GM10248 (cell line): Measurements from ENCODE around the gene PPP2R3C.

Experiments
- CTCF ChIA-PET: fragments of 300-600 bp; sonication (Branson Sonifier 250); formaldehyde crosslinking; extraction: SDS; loops from one replicate; lab custom pipeline; 2021; ENCODE audit warnings: antibody characterized with exemption; lab: Yijun Ruan, JAX
- POLR2A ChIA-PET: fragments of 350-650 bp; sonication (Branson Sonifier 250); formaldehyde crosslinking; extraction: SDS; loops from one replicate; lab custom pipeline; 2020; ENCODE audit warnings: antibody characterized with exemption; lab: Yijun Ruan, JAX
- DNase-seq: peaks from one replicate; pipeline ENCODE4 v3.0.0; 2012; ENCODE audit errors: extremely low spot score
- TF ChIP-seq, protein P1 (sequence below): IDR thresholded peaks from 2 replicates; pipeline ENCODE4 v1.5.1; 2012; ENCODE audit warnings: mild to moderate bottlenecking, low read depth; ENCODE audit errors: extremely low read depth, missing control alignments, control extremely low read depth

The PPP2R3C gene

DNA sequence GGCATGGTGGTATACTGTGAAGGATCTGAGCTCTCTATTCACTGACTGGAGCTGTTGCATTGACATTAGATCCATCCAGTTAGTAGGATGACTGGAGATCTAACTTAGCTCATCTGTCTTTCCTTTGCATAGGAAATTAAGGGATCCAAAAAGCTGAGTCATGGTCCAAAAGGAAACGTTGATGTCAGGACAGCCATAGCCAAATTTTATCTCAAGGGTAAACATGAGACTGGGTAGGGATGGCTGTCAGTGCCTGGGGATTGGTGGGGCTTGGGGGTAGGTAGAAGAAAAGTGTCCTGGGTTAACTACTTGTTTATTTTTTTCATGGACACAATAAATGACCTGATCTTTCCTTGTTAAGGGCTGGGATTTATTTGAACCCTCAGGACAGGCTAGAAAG lies 71.1 kb downstream of the PPP2R3C start:
- CTCF ChIA-PET = interaction anchor here (1.0 kb wide), 1 partner anchor 10 kb away, joined by 4 read pairs; no protein-coding TSS in a partner anchor
- TF ChIP-seq, protein P1, sequence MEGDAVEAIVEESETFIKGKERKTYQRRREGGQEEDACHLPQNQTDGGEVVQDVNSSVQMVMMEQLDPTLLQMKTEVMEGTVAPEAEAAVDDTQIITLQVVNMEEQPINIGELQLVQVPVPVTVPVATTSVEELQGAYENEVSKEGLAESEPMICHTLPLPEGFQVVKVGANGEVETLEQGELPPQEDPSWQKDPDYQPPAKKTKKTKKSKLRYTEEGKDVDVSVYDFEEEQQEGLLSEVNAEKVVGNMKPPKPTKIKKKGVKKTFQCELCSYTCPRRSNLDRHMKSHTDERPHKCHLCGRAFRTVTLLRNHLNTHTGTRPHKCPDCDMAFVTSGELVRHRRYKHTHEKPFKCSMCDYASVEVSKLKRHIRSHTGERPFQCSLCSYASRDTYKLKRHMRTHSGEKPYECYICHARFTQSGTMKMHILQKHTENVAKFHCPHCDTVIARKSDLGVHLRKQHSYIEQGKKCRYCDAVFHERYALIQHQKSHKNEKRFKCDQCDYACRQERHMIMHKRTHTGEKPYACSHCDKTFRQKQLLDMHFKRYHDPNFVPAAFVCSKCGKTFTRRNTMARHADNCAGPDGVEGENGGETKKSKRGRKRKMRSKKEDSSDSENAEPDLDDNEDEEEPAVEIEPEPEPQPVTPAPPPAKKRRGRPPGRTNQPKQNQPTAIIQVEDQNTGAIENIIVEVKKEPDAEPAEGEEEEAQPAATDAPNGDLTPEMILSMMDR = no peak
- POLR2A ChIA-PET = no interaction called here
- no peak for DNase-seq

DNA sequence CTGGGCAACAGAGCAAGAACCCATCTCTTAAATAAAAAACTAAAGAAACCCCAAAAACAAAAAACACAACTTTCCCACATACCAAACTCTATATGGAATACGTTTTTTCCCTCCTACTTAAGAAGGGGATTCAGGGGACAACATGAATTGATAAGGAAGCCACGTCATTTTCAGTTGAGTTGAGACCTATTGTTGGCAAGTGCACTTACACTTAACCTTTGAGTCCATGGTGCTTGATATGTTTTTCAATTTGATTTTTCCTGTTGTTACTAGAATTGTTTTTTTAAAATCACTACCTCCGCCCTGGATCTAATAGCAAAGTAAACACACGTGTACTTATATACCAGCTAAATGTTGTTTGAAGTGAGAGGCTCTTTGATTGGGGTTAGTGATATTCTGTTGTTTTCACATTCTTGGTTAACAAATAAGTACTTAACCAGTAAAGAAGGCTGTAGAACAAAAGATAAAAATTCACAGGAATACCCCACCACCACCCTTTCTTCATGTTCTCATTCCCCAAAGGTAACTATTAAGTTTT lies 73.7 kb downstream of the PPP2R3C start:
- no peak for DNase-seq
- TF ChIP-seq, protein P1 = no peak
- POLR2A ChIA-PET = no interaction called here
- CTCF ChIA-PET = interaction anchor here (0.7 to 1.8 kb wide), 3 partner anchors 93 to 759 kb away, joined by 4 to 6 read pairs (median 4); no protein-coding TSS in a partner anchor

DNA sequence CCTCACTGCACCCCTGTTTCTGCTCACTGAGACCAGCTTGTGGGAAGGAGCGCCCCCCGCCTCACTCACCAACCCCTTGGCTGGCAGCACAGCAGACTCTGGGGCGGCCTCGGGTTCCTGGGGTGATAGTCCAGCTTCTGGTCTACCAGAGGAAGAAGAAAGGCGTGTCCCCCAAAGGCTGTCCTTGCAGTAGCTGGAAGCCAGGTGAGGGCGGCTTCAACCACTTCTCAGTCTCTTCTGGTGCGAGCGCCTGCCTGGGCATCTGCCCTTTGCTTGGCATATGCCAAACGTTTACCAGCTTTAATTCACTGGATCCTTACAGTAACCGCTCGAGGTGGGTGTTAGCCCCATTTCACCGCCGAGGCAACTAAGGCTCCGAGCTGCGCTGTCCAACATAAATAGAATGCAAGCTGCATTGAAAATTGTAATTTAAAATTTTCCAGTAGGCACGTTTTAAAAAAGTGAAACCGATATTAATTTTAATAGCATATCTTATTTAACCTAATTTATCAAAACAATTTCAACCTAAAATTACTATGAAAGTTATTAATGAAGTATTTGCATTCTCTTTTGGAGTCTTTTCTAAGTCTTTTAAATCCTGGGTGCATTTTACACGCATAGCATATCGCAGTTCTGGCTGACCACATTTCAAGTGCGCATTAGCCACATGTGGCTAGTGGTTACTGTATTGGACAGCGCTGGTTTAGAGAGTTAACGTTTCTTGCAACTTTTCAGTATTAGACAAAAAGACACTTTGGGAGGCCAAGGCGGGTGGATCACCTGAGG lies 74.8 kb downstream of the PPP2R3C start:
- DNase-seq = peak; percentile 52
- POLR2A ChIA-PET = interaction anchor here (0.7 to 1.7 kb wide), 5 partner anchors 64 to 1364 kb away, joined by 3 to 7 read pairs (median 4); partner anchors contain the start of genes BAZ1A, NFKBIA and SRP54
- TF ChIP-seq, protein P1 = no peak
- CTCF ChIA-PET = interaction anchor here (1.0 to 1.9 kb wide), 6 partner anchors 10 to 324 kb away, joined by 3 to 6 read pairs (median 4); no protein-coding TSS in a partner anchor

DNA sequence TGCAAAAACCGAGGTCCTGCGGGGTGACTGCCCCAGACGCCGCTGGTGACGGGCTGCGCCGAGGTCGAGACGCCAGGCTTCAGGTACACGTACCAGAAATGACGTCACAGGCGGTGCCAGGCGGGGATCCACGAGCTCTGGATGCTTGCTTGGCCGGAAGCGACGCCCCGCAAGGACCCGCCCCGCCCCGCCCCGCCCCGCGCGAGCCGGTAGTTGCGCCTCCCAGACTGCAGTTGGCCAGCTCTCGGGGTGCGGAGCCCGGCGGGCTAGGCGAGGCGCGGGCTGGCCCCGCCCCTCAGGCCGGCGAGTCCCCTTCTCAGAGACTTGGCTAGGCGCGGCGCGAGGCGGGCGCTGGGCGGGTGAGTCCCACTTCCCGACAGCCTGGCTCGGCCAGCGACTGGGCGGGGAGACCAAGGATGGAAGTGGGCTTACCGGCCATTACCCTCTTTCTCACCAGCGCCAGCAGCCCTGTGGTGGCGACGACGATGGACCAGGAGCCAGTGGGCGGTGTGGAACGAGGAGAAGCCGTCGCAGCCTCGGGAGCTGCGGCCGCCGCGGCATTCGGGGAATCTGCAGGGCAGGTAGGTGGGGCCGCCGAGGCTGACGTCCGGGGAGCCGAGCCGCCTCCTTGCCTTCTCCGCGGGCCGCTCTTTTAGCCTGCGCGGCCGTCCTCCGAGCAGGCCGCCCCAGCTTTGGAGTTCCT lies 75.6 kb downstream of the PPP2R3C start, which contains the start of gene FAM177A1:
Gene FAM177A1, plus strand, starts transcription at position 225 of the 703 bp plus-strand sequence. Its CDS starts 192 bp downstream, at position 417.
- DNase-seq = peak; percentile 99
- TF ChIP-seq, protein P1 = no peak
- CTCF ChIA-PET = interaction anchor here (0.6 to 1.9 kb wide), 11 partner anchors 9 to 323 kb away, joined by 3 to 6 read pairs (median 3); no protein-coding TSS in a partner anchor
- POLR2A ChIA-PET = interaction anchor here (0.6 to 1.7 kb wide), 8 partner anchors 12 to 1363 kb away, joined by 3 to 7 read pairs (median 4); partner anchors contain the start of genes BAZ1A, NFKBIA and SRP54

DNA sequence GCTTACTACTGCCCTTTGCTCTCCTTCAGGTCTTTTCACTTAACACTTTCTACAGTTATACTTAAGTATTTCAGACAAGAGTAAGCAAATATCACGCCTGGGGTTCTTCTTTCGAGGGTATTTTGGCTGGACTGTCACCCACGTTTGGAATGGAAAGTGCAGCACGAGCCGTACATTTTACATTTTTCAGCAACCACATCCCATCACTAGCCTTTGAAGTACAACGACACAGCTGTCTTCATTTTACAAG lies 76.1 kb downstream of the PPP2R3C start:
- TF ChIP-seq, protein P1 = no peak
- ChIA-PET CTCF (interaction anchor here (0.6 to 1.9 kb wide), 8 partner anchors 9 to 260 kb away, joined by 3 to 4 read pairs (median 3); no protein-coding TSS in a partner anchor), POLR2A (interaction anchor here (0.6 to 1.7 kb wide), 5 partner anchors 13 to 359 kb away, joined by 3 to 7 read pairs (median 5); partner anchors contain the start of genes NFKBIA and SRP54)
- peak; percentile 22 for DNase-seq
